NCI-H2196 (cell line): ENCODE results near the gene GRAMD1C.
"Not testable (repeated sequence)": the region's sequence is repeated elsewhere in the genome, so short reads cannot be mapped to it uniquely, and the experiment has no call there.

Experiments used
- DNase-seq: peaks from one replicate; lab custom pipeline; 2025; ENCODE audit not compliant: unreplicated experiment; lab: John Stamatoyannopoulos, UW

GRAMD1C gene

DNA sequence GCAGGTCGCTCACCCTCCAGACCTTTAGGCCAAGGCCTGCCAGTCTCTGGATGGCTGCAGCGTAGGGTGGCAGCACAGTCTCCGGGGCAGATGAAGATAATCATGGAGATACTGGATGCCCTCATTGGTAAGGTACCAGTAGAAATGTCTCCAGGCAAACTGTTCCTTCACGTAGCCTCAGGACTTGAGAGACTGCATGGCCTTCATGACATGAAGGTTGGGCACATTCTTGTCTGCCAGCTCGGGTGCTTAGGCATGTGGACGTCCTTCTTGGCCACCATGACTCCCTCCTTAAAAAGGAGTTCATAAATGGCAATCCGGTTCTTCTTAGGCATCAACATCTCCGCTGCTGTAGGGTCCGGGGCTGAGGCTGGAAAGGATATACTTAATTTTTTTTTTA lies 11.8 kb downstream of the GRAMD1C start:
- not testable (repeated sequence) for DNase-seq

DNA sequence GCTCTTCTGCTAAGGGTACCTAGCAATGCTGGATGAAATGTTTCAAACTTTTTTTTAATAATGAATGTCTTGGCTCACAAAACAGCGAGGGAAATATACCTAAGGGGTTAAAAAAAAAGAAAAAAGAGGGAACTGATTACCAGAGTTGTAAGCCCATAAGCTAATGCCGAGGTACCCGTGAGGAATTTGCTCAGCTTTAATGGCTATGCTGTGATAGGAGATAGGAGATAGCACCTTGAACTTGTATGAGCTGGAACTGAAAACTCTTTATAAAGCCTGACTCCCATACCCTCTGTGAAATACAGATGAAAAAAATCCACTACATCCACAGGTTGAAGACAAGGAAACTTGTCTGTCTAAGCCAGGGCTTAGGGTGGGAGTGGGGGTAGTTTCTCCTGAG lies 13.9 kb downstream of the GRAMD1C start:
- no peak for DNase-seq

DNA sequence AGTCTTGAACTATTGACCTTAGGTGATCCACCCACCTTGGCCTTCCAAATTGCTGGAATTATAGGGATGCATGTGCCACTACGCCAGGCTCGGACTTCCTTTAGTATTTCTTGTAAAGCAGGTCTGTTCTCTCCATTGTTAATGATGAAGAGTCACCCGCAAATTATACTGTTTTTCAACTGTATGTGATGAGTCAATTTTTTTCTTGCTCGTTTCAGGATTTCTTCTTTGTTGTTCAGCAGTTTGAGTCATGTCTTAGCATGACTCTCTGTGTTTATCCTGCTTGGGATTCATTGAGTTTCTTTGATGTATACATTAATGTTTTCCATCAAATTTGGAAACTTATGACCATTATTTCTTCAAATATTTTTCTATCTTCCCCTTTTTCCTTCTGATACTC lies 28.9 kb downstream of the GRAMD1C start:
- DNase-seq = no peak

DNA sequence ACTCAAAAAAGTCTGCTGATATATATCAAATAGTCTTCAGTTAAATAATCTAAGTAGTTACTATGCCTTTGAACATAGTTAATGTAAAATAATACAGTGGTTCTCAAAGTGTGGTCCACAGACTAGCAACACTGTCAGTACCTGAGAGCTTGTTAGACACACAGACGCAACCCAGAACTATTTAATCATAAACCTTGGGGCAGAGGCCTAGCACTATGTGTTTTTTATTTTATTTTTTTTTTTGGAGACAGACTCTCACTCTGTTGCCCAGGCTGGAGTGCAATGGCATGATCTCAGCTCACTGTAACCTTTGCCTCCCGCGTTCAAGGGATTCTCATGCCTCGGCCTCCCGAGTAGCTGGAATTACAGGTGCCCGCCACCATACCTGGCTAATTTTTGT lies 34.7 kb downstream of the GRAMD1C start:
- DNase-seq = no peak

DNA sequence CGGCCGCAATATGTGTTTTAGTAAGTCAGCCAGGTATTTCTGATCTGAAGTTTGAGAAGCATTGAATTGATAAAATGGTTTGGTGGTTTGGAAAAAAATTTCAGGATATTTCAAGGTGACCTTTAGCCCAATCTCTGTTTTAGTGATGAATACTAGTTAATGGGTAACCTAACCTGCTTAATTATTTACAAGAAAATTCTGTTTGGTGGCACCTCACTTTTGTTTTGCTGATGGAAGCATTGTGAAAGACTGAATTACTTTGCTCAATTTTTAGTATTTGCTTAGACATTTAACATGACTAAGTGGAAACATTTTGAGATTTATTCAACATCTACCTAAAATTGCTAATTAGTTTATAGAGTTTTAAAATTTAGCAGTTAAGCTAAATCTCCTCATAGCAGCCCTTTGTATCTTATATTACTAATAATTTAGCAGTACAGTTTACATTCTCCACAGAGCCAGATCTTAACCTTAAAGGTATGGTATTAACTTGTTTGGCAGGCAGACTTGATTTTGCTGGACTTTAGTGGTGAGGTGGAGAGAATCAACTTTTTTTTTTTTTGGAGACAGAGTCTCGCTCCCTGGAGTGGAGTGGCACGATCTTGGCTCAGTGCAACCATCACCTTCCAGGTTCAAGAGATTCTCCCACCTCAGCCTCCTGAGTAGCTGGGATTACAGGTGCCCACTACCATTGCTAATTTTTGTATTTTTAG lies 35.4 kb downstream of the GRAMD1C start:
- DNase-seq = no peak

DNA sequence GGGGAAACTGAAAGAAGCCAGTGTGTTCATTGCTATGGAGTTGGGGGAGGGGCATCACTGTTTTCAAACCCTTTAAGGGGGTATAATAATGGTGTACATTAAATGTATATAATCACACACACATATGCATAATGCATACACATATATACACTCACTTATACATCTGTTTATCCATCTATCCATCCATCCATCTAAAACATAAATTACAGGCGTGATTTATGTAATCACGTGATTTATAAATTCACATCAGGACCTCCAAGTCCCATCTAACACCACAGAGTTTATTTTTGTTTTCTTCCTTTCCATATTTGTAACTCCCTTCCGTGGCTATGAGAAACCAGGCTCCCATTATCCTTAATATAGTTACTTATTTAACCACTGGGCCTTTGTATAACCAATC lies 39.8 kb downstream of the GRAMD1C start:
- no peak for DNase-seq

DNA sequence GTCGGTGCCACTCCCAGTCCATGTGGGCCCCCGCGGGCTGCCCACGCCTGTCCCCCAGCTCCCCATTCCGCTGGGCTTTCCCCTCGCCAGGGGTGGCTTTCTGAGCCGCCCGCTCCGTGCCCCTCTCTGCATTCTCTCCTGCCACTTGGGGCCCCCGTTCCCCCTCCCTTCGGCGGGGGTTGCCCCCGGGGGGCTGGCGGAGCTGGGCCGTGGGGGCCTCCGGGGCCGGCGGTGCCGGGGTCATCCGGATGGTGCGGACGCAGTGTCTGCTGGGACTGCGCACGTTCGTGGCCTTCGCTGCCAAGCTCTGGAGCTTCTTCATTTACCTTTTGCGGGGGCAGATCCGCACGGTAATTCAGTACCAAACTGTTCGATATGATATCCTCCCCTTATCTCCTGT lies 46.5 kb downstream of the GRAMD1C start:
- no peak for DNase-seq

DNA sequence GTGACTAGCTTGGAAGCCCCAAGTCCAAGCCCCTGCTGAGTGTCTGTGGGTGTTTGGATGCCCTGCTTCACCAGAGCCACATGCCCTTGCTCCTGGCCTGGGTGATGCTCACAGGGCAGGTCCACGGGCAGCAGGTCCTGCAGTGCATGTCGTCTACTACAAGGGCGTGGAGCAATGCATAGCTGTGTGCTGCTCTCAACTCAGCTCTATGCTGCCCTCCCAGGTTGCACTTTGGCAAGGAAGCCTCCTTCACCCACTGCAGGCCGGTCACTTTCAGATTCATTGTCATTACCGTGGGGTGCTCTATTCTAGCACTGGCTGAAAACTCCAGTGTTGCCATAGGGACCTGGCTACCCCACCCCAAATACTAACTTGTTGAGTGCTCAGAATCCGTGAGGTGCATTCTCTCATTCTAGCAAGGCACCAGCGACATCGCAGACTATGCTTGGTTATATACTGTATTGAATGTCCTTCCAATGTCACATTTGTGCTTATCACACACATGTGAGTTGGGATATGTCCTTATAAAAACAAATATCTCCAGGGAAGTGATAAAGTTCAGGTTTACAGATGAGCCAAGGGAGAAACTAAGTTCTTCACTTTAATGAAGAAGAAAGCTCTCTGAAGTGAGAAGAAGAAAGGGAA lies 51.8 kb downstream of the GRAMD1C start:
- no peak for DNase-seq

DNA sequence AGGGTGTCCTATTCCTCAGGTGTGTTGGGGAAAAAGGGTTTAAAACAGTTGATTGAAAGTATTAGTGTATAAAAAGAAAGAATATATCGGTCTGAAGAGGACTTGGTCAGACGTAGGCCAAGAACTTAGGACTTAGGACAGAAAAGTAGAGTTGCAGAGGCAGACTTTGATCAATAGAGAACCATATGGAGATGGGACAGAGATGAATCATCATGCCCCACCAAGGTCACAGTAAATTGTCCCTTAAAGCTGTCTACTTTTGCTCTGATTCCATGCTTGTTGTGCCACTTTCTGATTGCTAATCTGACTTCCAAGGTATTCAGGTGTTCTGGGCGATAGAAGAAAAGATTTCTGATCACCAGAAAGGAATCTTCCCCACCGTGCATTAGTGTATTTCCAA lies 56.3 kb downstream of the GRAMD1C start:
- DNase-seq = no peak

DNA sequence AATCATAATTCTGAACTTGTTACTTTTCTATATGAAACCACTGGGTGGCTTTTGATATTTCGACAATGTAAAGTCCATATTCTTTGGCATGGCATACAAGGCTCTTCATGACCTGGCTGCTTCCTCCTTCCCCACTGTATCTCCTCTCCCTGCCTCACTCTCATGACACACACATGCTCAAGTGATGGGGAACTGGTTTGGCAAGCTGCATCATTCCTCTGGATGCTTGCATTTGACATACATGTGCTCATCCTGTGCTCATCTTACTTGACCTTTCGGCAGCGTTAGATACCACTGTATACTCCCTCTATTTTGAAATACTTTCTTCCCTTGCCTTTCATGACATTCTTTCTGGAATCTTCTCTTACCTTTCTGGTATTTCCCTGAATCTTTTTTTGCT lies 57.4 kb downstream of the GRAMD1C start:
- no peak for DNase-seq

DNA sequence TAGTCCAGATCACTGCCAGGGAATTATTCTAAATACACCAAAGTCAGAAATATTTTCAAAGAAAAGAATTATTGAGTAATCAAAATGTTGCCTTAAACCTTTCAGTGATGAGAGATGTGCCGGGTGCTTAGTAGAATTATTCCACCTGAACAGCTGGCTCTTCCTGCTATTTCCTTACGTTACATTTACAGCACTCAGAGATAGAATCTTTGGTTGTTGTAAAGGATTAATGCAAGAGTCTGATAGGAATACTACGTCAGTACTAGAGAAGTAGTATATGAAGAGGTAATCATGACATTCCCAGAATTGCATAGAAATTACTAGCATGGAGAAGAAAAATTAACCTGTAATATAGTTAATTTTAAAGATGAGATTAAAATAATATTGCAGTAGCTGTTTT lies 58.3 kb downstream of the GRAMD1C start:
- no peak for DNase-seq

DNA sequence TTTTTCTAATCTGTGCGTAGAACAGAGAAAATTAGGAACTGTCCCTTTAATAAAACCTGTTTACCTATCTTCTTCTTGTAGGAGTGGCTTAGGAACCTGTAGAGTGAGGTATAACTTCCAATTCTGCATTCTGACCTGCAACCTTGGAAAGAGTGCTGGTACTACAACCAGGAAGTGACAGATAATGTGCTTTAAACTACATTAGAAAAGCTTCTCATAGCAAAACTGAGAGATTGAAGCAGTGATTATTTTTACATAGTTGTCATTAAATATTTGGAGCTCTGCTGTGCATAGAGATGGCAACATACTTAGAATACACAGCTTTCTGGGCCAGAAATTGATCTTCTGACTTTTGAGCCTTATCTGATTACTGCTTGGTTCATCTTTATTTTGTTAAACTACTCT lies 58.8 kb downstream of the GRAMD1C start:
- DNase-seq = peak; percentile 46

DNA sequence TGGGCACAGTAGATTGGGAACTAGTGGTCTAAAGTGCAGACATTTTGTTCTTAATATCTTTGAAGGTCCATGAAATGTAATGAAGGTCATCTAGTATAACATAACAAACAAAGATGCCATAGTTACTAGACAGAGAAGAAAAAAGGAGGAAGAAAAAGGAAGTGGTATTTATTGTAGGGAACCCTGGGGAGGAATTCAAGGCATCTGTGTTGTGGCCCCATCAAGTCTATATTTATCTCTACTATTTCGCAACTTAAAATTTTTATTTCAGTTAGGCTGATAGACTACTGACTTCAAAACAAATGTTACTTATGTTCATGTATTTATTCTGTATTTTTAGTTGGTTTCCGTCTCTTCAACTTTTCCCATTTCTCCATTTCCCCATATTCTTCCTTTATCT lies 60.3 kb downstream of the GRAMD1C start:
- DNase-seq = no peak

DNA sequence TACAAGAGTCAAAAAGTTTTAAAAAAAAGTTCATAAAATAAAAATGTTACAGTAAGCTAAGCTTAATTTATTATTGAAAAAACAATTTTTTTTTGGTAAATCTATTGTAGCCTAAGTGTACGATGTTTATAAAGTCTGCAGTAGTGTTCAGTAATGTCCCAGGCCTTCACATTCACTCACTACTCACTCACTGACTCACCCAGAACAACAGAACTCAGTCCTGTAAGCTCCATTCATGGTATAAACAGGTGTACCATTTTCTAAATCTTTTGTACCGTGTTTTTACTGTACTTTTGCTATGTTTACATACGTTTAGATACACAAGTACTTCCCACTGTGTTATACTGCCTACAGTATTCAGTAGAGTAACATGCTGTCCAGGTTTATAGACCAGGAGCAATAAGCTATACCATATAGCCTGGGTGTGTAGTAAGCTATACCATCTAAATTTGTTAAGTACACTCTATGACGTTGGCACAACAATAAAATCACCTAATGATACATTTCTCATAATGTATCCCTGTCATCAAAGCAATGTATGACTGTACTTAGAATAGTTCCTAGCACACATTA lies 68.1 kb downstream of the GRAMD1C start:
- DNase-seq = no peak

DNA sequence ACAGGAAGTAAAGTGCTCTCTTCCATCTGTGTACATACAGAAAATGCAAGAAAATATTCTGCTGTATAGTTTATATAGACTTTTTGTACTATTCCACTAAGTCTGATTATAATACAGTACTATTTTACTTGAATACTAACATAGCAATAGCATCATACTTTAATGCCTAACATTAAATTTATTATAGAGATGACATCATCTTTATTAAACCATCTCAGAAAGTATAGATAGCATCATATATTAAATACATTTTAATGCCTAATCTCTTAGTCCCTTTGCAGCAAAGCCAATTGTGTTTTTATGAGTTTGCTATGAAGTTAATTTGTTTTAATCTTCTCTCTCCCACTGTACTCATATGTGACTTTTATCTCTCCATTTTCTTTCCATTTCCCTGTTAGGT lies 69.5 kb downstream of the GRAMD1C start:
- no peak for DNase-seq

DNA sequence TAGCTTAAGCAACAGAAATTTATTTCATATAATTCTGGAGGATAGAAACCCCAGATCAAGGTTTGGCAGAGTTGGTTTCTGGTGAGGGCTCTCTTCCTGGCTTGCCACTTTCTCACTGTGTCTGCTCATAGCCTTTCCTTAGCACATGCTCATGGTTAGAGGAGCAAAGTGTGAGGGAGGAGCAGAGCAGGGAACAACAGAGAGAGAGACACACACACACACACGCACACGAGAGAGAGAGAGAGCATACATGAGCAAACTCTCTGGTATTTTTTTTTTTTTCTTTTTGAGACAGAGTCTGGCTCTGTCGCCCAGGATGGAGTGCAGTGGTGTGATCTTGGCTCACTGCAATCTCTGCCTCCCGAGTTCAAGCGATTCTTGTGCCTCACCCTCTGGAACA lies 72.4 kb downstream of the GRAMD1C start:
- DNase-seq = no peak

DNA sequence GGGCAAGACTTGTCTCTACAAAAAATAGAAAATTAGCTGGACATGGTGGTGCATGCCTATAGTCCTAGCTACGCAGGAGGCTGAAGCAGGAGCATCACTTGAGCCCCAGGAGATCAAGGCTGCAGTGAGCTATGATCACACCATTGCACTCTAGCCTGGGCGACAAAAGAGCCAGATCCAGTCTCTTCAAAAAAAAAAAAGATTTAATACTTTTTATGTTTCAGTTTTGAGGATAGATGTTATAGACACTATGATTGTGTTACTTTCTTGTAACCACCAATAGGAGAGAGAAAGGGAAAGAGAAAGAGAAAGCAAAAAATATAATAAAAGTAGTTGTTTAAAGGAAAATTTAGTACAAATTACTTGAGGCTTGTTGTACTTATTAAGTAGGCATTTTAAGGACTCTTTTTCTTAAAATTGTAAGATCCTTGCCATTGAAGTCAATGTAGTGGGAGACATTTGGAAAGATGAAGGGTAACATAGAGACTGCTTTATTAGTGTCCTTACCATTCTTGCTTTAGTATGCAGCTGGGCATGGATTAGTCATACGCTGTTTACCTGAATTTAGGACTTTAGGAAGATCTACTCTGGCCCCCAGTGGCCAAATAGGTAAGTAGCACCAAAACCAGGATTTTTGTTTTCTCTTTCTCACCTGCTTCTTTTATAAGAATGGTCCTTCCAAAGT lies 74.1 kb downstream of the GRAMD1C start:
- DNase-seq = peak; percentile 85

DNA sequence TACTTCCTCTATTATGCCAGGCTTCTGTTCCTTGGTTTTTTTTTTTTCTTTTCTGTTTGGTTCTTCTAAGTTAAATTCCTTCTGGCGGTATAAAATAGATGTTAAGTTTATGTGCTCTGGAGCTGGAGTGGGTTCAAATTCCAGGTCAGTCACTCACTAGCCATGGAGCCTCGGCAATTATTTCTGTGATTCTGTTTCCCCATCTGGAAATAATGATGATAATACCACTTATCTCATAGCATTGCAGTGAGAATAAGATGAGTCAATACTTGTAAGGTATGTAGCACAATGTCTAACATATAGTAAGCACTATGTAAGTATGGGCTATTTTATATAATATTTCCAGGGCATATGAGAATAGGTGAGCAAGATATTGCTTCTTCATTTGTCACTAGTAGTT lies 76.1 kb downstream of the GRAMD1C start:
- DNase-seq = no peak

DNA sequence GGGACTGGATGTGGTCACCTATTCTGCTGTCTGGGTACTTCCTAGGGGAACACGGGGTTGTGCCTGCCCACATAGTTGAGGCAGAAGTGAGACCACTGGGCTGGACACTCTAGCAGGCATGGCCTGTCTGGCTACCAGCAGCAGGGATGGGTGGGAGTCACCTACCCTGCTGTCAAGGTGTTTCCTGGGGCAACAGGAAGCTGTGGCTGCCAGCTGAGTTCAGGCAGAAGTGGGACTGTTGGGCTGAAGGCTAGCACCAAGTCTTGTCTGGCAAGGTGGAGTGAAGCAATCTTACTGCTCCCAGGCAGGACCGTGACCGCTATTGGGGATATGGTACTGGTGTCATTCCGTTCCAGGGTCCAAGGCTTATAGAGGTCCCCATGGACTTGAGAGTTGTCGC lies 89.0 kb downstream of the GRAMD1C start:
- DNase-seq = no peak

DNA sequence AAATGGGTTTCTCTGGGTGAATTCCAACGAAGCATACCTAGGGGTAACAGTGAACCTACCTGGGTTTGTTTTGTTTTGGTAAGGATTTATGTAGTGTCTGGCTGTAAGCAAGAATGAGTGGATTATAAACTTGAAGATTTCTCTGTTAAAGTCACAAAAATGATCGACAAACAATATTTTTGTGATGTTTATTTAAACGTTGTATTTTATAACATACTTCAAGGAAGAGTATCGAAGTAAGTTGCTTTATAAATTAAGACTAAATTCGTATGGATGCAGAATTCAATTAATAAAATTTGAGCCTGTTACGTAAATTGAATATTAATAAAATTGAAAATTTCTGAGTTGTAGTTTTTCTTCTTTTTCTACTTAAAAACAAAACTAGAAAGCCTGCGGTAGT lies 108.2 kb downstream of the GRAMD1C start:
- no peak for DNase-seq

DNA sequence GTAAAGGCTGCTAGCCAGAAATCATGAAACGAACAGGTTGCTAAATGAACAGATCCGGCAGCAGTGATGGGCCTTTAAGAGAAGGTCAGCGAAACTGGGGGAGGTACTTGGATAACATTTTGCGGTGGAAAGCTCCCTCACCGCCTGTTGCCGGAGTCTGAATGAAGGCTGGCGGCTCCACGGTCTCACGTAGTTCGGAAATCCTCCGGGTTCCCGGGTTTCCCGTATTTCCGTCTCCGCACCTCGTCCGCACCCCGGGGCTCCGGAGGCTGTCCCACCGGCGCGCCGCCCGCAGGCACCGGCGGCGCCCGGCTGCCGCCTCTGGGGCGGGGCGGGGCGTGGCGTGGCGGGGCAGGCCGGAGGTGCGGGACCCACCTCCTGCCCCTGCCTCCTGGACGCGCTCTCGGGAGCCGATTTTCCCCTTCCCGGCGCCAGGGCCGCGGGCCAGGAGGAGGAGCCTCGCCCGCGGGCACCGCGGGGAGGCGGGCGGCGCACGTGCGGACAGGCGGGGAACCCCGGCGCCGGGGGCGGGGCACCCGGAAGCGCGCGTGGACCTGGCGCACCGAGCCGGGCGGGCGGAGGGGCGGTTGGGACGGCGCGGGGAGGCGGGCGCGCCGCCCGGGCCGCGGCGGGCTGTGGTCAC lies 108.9 kb downstream of the GRAMD1C start, which contains the start of gene ZDHHC23:
ZDHHC23 (plus strand) TSS at position 642 of the 643 bp plus-strand sequence. CDS start 790 bp downstream, outside the sequence.
- DNase-seq = peak; percentile 89
